Erythroblast (primary cell): ENCODE measurements around the gene YAF2.

Source experiments
- GATA1 ChIP-seq: IDR thresholded peaks from 2 replicates; pipeline ENCODE4 v1.6.1; 2011; ENCODE audit warnings: low read depth, mild to moderate bottlenecking, control low read depth, low read length, moderate library complexity
- POLR2A ChIP-seq: IDR thresholded peaks from 2 replicates; pipeline ENCODE4 v1.6.1; 2011; ENCODE audit warnings: mild to moderate bottlenecking, low read length

- TF ChIP-seq POLR2A: no peak
- TF ChIP-seq GATA1: no peak
Observed at GRCh38 chr12:42201063-42201462, 37.0 kb downstream of the YAF2 start.
